GM10266 (cell line): ENCODE results near the gene KATNAL1.

Experiments used
- DNase-seq: peaks from one replicate; pipeline ENCODE4 v3.0.0; 2012; ENCODE audit errors: extremely low spot score
- CTCF ChIP-seq: IDR thresholded peaks from 2 replicates; pipeline ENCODE4 v1.5.1; 2012; ENCODE audit warnings: mild to moderate bottlenecking, low read depth; ENCODE audit not compliant: control insufficient read depth, insufficient read depth; ENCODE audit errors: missing control alignments

The KATNAL1 gene

GRCh38 chr13:30192320-30193093 is 114.8 kb downstream of the KATNAL1 start:
- DNase-seq = no peak
- no peak for TF ChIP-seq CTCF

GRCh38 chr13:30191491-30192100 is 115.8 kb downstream of the KATNAL1 start:
- DNase-seq = no peak
- no peak for TF ChIP-seq CTCF

- TF ChIP-seq CTCF = no peak
- DNase-seq = no peak
These were observed 120.5 kb downstream of the KATNAL1 start for GRCh38 chr13:30186634-30187415.

- no peak for TF ChIP-seq CTCF
These were observed 125.3 kb downstream of the KATNAL1 start for GRCh38 chr13:30181888-30182651.

GRCh38 chr13:30179597-30180276 is 127.6 kb downstream of the KATNAL1 start:
- DNase-seq = no peak
- TF ChIP-seq CTCF = no peak

More at GRCh38 chr13:30181888-30182651, 125.3 kb downstream of the KATNAL1 start:
- no peak for DNase-seq

GRCh38 chr13:30178976-30179375 is 128.4 kb downstream of the KATNAL1 start:
- TF ChIP-seq CTCF = no peak
- no peak for DNase-seq
